ENCODE results near the gene AFF3.

Gene AFF3

GRCh38 chr2:99621106-99621505 lies 521.3 kb downstream of the AFF3 start:
- TF ChIP-seq, protein P1, sequence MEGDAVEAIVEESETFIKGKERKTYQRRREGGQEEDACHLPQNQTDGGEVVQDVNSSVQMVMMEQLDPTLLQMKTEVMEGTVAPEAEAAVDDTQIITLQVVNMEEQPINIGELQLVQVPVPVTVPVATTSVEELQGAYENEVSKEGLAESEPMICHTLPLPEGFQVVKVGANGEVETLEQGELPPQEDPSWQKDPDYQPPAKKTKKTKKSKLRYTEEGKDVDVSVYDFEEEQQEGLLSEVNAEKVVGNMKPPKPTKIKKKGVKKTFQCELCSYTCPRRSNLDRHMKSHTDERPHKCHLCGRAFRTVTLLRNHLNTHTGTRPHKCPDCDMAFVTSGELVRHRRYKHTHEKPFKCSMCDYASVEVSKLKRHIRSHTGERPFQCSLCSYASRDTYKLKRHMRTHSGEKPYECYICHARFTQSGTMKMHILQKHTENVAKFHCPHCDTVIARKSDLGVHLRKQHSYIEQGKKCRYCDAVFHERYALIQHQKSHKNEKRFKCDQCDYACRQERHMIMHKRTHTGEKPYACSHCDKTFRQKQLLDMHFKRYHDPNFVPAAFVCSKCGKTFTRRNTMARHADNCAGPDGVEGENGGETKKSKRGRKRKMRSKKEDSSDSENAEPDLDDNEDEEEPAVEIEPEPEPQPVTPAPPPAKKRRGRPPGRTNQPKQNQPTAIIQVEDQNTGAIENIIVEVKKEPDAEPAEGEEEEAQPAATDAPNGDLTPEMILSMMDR (IDR thresholded peaks at IDR 0.05): no peak

- TF ChIP-seq, protein P1 (IDR thresholded peaks at IDR 0.05): no peak
Observed at GRCh38 chr2:99619151-99619550, 523.2 kb downstream of the AFF3 start.

DNA sequence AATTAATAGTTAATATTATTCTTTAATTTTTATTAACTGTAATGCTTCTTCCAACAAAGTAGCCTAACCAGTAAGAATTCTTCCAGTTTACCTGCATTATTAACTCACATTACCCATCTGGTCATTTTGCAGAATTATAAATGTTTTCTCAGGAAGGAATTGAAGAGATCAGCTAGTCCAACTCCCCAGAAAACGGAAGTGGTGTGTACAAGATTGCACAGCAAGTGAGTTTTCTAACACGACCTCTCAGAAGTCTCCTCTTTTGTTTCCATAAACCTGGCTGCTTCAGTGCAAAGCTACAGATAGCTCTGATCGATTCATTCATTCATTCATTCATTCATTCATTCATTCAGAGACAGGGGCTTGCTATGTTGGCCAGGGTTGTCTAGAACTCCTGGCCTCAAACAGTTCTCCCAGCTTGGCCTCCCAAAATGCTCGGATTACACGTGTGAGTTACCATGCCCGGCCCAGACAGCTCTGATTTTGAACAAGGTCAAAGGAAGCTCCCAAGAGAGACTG lies 523.8 kb downstream of the AFF3 start:
- TF ChIP-seq, protein P1 (IDR thresholded peaks at IDR 0.05): no peak

- TF ChIP-seq, protein P1 (IDR thresholded peaks at IDR 0.05): no peak
Observed at GRCh38 chr2:99617811-99618210, 524.6 kb downstream of the AFF3 start.

- TF ChIP-seq, protein P1 (IDR thresholded peaks at IDR 0.05): peak; percentile 9; the same call in 1 of the 2 replicates
Observed at GRCh38 chr2:99615247-99615771, 527.1 kb downstream of the AFF3 start.

GRCh38 chr2:99613980-99614379 lies 528.4 kb downstream of the AFF3 start:
- TF ChIP-seq, protein P1 (IDR thresholded peaks at IDR 0.05): no peak

DNA sequence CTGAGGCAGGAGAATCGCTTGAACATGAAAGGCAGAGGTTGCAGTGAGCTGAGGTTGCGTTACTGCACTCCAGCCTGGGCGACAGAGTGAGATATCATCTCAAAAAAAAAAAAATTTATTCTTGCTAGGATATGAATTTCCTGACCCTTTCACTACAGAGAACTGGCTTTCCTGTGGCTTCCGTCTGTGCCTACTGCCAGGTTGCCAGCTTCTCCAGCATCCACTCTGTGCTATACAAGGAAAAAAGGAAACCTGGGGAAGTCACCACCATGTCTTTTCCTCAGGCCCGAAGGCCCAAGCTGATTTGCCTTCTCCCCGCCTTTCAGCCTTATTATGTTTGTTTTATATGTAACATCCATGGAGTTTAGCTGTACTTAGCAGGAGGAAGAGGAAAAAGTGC lies 530.6 kb downstream of the AFF3 start:
- TF ChIP-seq, protein P1 (IDR thresholded peaks at IDR 0.05): no peak

GRCh38 chr2:99611034-99611433 lies 531.4 kb downstream of the AFF3 start:
- TF ChIP-seq, protein P1 (IDR thresholded peaks at IDR 0.05): no peak

Data from LNCAP (cell line).